ENCODE results near the gene STX7.

DNA sequence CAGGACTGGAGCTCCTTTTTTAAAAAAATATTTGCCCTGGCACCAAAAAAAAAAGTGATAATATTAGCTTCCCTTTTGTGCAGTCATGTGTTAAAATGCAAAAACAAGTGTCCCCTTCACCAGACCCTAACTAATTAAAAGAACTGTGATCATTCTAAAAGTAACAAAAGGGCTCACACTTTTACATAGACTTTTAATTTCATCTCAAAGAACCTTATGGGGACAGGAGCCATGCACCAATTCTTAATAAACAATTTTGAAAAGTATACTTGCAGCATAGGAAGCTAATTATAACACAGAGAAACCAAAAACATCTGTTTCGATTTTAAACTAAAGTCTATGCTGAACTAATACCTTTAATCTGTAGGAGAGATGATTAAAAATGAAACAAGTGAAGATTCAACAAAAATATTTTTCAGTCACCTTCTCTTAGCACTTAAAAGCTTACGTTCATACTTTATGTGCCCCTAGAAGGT lies 17.3 kb downstream of the STX7 start:
- TF ChIP-seq, protein P1, sequence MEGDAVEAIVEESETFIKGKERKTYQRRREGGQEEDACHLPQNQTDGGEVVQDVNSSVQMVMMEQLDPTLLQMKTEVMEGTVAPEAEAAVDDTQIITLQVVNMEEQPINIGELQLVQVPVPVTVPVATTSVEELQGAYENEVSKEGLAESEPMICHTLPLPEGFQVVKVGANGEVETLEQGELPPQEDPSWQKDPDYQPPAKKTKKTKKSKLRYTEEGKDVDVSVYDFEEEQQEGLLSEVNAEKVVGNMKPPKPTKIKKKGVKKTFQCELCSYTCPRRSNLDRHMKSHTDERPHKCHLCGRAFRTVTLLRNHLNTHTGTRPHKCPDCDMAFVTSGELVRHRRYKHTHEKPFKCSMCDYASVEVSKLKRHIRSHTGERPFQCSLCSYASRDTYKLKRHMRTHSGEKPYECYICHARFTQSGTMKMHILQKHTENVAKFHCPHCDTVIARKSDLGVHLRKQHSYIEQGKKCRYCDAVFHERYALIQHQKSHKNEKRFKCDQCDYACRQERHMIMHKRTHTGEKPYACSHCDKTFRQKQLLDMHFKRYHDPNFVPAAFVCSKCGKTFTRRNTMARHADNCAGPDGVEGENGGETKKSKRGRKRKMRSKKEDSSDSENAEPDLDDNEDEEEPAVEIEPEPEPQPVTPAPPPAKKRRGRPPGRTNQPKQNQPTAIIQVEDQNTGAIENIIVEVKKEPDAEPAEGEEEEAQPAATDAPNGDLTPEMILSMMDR (IDR thresholded peaks at IDR 0.05), result no peak
- TF ChIP-seq POLR2A (IDR thresholded peaks at IDR 0.05), result no peak

Data from uterus (tissue), 2 donors.